GM12878 (cell line): Measurements from ENCODE around the gene MCAT. TPM values are rescaled to one million over a fixed set of nuclear protein-coding genes. Genes with fewer than 3 reads are reported as not detected.

Experiments
- ATAC-seq: fragments of 200-7000 bp; cut with Tn5 transposase; 3 replicates; pipeline ENCODE4 v1.9.1; 2020; ENCODE audit warnings: mild to moderate bottlenecking, moderate library complexity
- BruUV-seq: library from RNA; stranded (reverse); fragments of 400-500 nt; replicated peaks from 2 replicates; lab custom pipeline; 2021; lab: Mats Ljungman, UMichigan
- CTCF ChIA-PET: fragments of 300-600 bp; sonication (Branson Sonifier 250); formaldehyde crosslinking; extraction: SDS; loops from one replicate; lab custom pipeline; 2021; ENCODE audit warnings: inconsistent platforms; lab: Yijun Ruan, JAX
- POLR2A ChIA-PET: fragments of 350-600 bp; formaldehyde crosslinking; extraction: SDS; loops from one replicate; lab custom pipeline; 2021; ENCODE audit warnings: inconsistent platforms; lab: Charles Lee
- RAD21 ChIA-PET: fragments of 300-600 bp; sonication (Branson Sonifier 250); formaldehyde crosslinking; loops from one replicate; lab custom pipeline; 2023; ENCODE audit warnings: antibody characterized with exemption; ENCODE audit not compliant: unreplicated experiment; lab: Charles Lee
- SMC1A ChIA-PET: fragments of 300-600 bp; sonication (Branson Sonifier 250); formaldehyde crosslinking; loops from one replicate; lab custom pipeline; 2023; ENCODE audit not compliant: unreplicated experiment, uncharacterized antibody; lab: Charles Lee
- DNase-seq: peaks from one replicate; pipeline ENCODE4 v3.0.0-alpha.2; 2011; ENCODE audit warnings: low read depth, low spot score
- FAIRE-seq: peaks from 3 replicates; lab custom pipeline; 2011; peaks lifted over from hg19 to GRCh38; lab: Jason Lieb, UNC
- H2AFZ ChIP-seq: 2 replicates; pipeline ENCODE4 v1.6.0; 2011; ENCODE audit warnings: low read depth, low read length, control low read depth; ENCODE audit not compliant: control insufficient read depth
- H3K27ac ChIP-seq: 2 replicates; pipeline ENCODE4 v1.5.1; 2011; ENCODE audit warnings: control low read depth; ENCODE audit not compliant: control insufficient read depth, insufficient read depth
- H3K27me3 ChIP-seq, 2 experiments: replicated peaks in 1 of 2; 2 replicates each; pipeline versions ENCODE4 v1.6.0 to v1.6.1; 2011; ENCODE audit warnings: low read length in 1 of 2; ENCODE audit not compliant: control insufficient read depth in 2 of 2, insufficient read depth in 2 of 2
- H3K36me3 ChIP-seq, 2 experiments: 2 replicates each; pipeline ENCODE4 v1.5.1; 2011; ENCODE audit warnings: low read length in 1 of 2; ENCODE audit not compliant: control insufficient read depth in 2 of 2, insufficient read depth in 2 of 2
- H3K4me1 ChIP-seq: 2 replicates; pipeline ENCODE4 v1.6.1; 2011; ENCODE audit warnings: mild to moderate bottlenecking, low read length, moderate library complexity, mixed read lengths; ENCODE audit not compliant: control insufficient read depth, insufficient read depth
- H3K4me2 ChIP-seq: 2 replicates; pipeline ENCODE4 v1.6.0; 2011; ENCODE audit warnings: control low read depth; ENCODE audit not compliant: control insufficient read depth, insufficient read depth
- H3K4me3 ChIP-seq: fragments of 200-600 bp; sonication (generic); 2 replicates; pipeline ENCODE4 v1.5.1; 2016
- H3K79me2 ChIP-seq: 2 replicates; pipeline ENCODE4 v1.6.0; 2011; ENCODE audit warnings: low read length; ENCODE audit not compliant: control insufficient read depth, insufficient read depth
- H3K9ac ChIP-seq: 2 replicates; pipeline ENCODE4 v1.8.0; 2011; ENCODE audit warnings: low read length, control low read depth, mixed read lengths; ENCODE audit not compliant: control insufficient read depth, insufficient read depth
- H3K9me3 ChIP-seq: replicated peaks from 3 replicates; pipeline ENCODE4 v1.5.1; 2011; ENCODE audit warnings: mild to moderate bottlenecking, low read length; ENCODE audit not compliant: control insufficient read depth, insufficient read depth
- H4K20me1 ChIP-seq: 2 replicates; pipeline ENCODE4 v1.6.0; 2011; ENCODE audit not compliant: control insufficient read depth, insufficient read depth
- PAX8 ChIP-seq: fragments of 450-650 bp; IDR thresholded peaks from 2 replicates; pipeline ENCODE4 v1.6.1; 2017; ENCODE audit warnings: mild to moderate bottlenecking, moderate library complexity
- TBL1XR1 ChIP-seq: IDR thresholded peaks from 2 replicates; pipeline ENCODE4 v1.6.1; 2012; ENCODE audit warnings: low read depth, low read length, improper control_type of control experiment
- WGBS: methylation state at CpG from one replicate; pipeline ENCODE4 v1.1.6; 2016; ENCODE audit warnings: low lambda C conversion rate; ENCODE audit not compliant: insufficient replicate concordance, insufficient coverage; ENCODE audit errors: missing lambda C conversion rate; 5-methylcytosine and 5-hydroxymethylcytosine counted together
- in situ Hi-C: fragments of 300-500 bp; cut with MboI; formaldehyde crosslinking; loops from 9 replicates; pipeline ENCODE4 v1.14.3; 2018; ENCODE audit warnings: mixed read lengths
- intact Hi-C: fragments of 100-400 bp; cut with micrococcal nuclease; formaldehyde crosslinking; loops from one replicate; pipeline ENCODE4 v1.14.2; 2022; ENCODE audit not compliant: unreplicated experiment
- polyA plus RNA-seq, 11 experiments: library from polyadenylated mRNA; depleted of rRNA in 4 of 11; unstranded in 6 of 11; stranded (reverse) in 5 of 11; fragments of >200 nt; fragmentation: Nextera tagmentation in 4 of 11; fragmentation: Illumina TruSeq in 1 of 11; extraction: Ambion mirVana in 4 of 11; extraction: Trizol in 1 of 11; gene quantifications; 1 replicate in 1 of 11; 2 replicates in 10 of 11; pipeline versions ENCODE4 v1.2.1 to v1.2.3, GENCODE V29; 2011 to 2016; ENCODE audit warnings: inconsistent platforms in 2 of 11, missing spikeins in 2 of 11, low read depth in 1 of 11
- total RNA-seq, 4 experiments: library from RNA; depleted of rRNA in 3 of 4; stranded (reverse); fragments of >200 nt in 3 of 4; fragmentation: Illumina TruSeq in 1 of 4; extraction: Trizol in 1 of 4; gene quantifications; 2 replicates each; pipeline versions ENCODE4 v1.2.1 to v1.2.3, GENCODE V29; 2013 to 2021
- TF ChIP-seq, protein P1 (sequence below): fragments of 150-350 bp; IDR thresholded peaks from 2 replicates; pipeline ENCODE4 v1.6.1; 2016; ENCODE audit warnings: low read depth, low read length
- TF ChIP-seq, protein P2 (sequence below): fragments of 450-650 bp; IDR thresholded peaks from 2 replicates; pipeline ENCODE4 v1.6.1; 2016; ENCODE audit warnings: mild to moderate bottlenecking
- TF ChIP-seq, protein P3 (sequence below): fragments of 450-650 bp; conservative IDR thresholded peaks from 2 replicates; pipeline ENCODE4 v1.6.1; 2017; ENCODE audit warnings: mild to moderate bottlenecking, moderate library complexity
- TF ChIP-seq, protein P4 (sequence below): fragments of 450-650 bp; IDR thresholded peaks from 2 replicates; pipeline ENCODE4 v1.6.1; 2014; ENCODE audit warnings: mild to moderate bottlenecking

Gene MCAT
- total and polyA plus RNA-seq, 10 of the 15 experiments (the other 5 are each of a cell fraction or from before 2014, with no cell fraction given), result 3.6 to 29.1 (median 19.3) TPM

DNA sequence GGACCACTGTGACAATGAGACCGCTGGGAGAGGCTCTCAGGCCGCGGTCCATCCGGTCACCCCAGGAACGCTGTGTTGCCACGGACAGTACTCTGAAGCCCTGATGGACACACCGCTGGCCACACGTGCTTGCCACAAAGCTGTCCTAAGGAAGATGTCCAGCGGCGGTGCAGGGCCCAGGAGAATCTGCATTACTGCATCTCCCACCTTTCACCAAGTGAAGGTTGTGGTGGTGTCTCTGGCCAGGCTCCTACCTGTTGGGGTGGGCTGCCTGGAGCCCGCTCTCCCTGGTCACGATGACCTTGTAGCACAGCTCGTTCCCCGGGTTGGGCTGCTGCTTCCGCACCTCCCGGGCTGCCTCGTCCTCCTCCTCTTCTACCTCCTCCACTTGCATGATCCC lies 39.5 kb upstream of the MCAT start:
- CTCF ChIA-PET, result no interaction called here

More for the DNA sequence above, 39.5 kb upstream of the MCAT start:
- no peak overlapping the region for H3K4me2 ChIP-seq
- peaks cover 7% of the 10 kb centered on the region in 2 experiments; a peak in 3 of 4 replicates for H3K36me3 ChIP-seq
- H3K4me3 ChIP-seq, result no peak overlapping the region
- in situ Hi-C loops, result no loop called here
- no peaks in the 10 kb centered on the region for H4K20me1 ChIP-seq
- no peaks in the 10 kb centered on the region for H3K27me3 ChIP-seq
- intact Hi-C loops, result no loop called here
- no peak overlapping the region for H3K9ac ChIP-seq
- ATAC-seq, result no peak
- ChIA-PET POLR2A (no interaction called here), SMC1A (no interaction called here), RAD21 (no interaction called here)
- H3K4me1 ChIP-seq, result peaks cover 6% of the 10 kb centered on the region
- H3K9me3 ChIP-seq, result no peaks in the 10 kb centered on the region
- no peak for DNase-seq
- peaks cover 18% of the 10 kb centered on the region for H3K79me2 ChIP-seq
- H2AFZ ChIP-seq, result no peak overlapping the region
- BruUV-seq, result no TSS peak
- no peak overlapping the region for H3K27ac ChIP-seq
- TF ChIP-seq, protein P1, sequence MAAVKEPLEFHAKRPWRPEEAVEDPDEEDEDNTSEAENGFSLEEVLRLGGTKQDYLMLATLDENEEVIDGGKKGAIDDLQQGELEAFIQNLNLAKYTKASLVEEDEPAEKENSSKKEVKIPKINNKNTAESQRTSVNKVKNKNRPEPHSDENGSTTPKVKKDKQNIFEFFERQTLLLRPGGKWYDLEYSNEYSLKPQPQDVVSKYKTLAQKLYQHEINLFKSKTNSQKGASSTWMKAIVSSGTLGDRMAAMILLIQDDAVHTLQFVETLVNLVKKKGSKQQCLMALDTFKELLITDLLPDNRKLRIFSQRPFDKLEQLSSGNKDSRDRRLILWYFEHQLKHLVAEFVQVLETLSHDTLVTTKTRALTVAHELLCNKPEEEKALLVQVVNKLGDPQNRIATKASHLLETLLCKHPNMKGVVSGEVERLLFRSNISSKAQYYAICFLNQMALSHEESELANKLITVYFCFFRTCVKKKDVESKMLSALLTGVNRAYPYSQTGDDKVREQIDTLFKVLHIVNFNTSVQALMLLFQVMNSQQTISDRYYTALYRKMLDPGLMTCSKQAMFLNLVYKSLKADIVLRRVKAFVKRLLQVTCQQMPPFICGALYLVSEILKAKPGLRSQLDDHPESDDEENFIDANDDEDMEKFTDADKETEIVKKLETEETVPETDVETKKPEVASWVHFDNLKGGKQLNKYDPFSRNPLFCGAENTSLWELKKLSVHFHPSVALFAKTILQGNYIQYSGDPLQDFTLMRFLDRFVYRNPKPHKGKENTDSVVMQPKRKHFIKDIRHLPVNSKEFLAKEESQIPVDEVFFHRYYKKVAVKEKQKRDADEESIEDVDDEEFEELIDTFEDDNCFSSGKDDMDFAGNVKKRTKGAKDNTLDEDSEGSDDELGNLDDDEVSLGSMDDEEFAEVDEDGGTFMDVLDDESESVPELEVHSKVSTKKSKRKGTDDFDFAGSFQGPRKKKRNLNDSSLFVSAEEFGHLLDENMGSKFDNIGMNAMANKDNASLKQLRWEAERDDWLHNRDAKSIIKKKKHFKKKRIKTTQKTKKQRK, result no peak
- TF ChIP-seq PAX8 (no peak), TBL1XR1 (no peak)
- TF ChIP-seq, protein P2, sequence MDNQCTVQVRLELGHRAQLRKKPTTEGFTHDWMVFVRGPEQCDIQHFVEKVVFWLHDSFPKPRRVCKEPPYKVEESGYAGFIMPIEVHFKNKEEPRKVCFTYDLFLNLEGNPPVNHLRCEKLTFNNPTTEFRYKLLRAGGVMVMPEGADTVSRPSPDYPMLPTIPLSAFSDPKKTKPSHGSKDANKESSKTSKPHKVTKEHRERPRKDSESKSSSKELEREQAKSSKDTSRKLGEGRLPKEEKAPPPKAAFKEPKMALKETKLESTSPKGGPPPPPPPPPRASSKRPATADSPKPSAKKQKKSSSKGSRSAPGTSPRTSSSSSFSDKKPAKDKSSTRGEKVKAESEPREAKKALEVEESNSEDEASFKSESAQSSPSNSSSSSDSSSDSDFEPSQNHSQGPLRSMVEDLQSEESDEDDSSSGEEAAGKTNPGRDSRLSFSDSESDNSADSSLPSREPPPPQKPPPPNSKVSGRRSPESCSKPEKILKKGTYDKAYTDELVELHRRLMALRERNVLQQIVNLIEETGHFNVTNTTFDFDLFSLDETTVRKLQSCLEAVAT, result no peak
- TF ChIP-seq, protein P3, sequence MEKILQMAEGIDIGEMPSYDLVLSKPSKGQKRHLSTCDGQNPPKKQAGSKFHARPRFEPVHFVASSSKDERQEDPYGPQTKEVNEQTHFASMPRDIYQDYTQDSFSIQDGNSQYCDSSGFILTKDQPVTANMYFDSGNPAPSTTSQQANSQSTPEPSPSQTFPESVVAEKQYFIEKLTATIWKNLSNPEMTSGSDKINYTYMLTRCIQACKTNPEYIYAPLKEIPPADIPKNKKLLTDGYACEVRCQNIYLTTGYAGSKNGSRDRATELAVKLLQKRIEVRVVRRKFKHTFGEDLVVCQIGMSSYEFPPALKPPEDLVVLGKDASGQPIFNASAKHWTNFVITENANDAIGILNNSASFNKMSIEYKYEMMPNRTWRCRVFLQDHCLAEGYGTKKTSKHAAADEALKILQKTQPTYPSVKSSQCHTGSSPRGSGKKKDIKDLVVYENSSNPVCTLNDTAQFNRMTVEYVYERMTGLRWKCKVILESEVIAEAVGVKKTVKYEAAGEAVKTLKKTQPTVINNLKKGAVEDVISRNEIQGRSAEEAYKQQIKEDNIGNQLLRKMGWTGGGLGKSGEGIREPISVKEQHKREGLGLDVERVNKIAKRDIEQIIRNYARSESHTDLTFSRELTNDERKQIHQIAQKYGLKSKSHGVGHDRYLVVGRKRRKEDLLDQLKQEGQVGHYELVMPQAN, result no peak
- TF ChIP-seq, protein P4, sequence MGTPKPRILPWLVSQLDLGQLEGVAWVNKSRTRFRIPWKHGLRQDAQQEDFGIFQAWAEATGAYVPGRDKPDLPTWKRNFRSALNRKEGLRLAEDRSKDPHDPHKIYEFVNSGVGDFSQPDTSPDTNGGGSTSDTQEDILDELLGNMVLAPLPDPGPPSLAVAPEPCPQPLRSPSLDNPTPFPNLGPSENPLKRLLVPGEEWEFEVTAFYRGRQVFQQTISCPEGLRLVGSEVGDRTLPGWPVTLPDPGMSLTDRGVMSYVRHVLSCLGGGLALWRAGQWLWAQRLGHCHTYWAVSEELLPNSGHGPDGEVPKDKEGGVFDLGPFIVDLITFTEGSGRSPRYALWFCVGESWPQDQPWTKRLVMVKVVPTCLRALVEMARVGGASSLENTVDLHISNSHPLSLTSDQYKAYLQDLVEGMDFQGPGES, result no peak
- no peak for FAIRE-seq
- 98% methylated on average over 17 of the region's 17 CpGs for WGBS
